ENCODE results near the gene CHST9. TPM values are rescaled to one million over a fixed set of nuclear protein-coding genes. Genes with fewer than 3 reads are reported as not detected.
"Not testable (repeated sequence)": the region's sequence is repeated elsewhere in the genome, so short reads cannot be mapped to it uniquely, and the experiment has no call there.

Gene CHST9
- polyA plus RNA-seq, 1 donor from 2014 or later, result 0.32 TPM

DNA sequence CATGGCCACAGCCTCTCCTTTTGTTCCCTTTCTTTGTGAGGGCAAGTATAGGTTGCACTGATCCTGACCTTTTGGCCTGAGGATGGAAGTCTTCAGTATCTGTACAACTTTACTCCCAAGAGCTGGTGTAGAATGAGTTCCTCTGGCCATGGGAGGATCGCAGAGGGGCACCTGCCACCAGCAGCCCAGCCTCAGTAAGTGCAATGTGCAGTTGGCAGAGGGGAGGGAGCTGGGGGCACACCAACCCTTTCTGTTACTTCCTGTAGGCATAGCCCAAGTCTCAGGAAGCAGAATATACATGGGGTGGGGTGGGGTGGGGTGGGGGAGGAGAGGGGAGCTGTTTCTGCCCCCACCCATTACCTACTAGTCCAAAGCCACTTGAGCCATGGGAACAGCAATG, 254.5 kb downstream of the CHST9 start:
- Histone ChIP-seq H3K36me3 (ENCODE audit: insufficient read depth, low read length) (no peaks in the 10 kb centered on the region), H3K9me3 (ENCODE audit: low read length) (no peaks in the 10 kb centered on the region), H3K4me2 (ENCODE audit: low read length) (no peak overlapping the region), H3K27ac (ENCODE audit: low read length) (no peak overlapping the region), H3K79me2 (replicated peaks; ENCODE audit: insufficient read depth, low read length) (no peaks in the 10 kb centered on the region), H3K9me2 (ENCODE audit: insufficient read depth, low read length) (no peaks in the 10 kb centered on the region), H3K27me3 (ENCODE audit: insufficient read depth, low read depth, low read length) (no peaks in the 10 kb centered on the region), H3K9ac (ENCODE audit: low read length) (no peak overlapping the region), H3F3A (ENCODE audit: insufficient read depth, low read length, poor library complexity, severe bottlenecking) (no peaks in the 10 kb centered on the region), H3K4me3 (ENCODE audit: low read length) (no peak overlapping the region), H2AFZ (ENCODE audit: low read depth, low read length) (no peak overlapping the region), H4K20me1 (ENCODE audit: insufficient read depth) (no peaks in the 10 kb centered on the region)
- TF ChIP-seq EP300 (conservative IDR thresholded peaks at IDR 0.05; ENCODE audit: poor library complexity, severe bottlenecking) (no peak), POLR2AphosphoS5 (IDR thresholded peaks at IDR 0.05) (no peak), RAD21 (conservative IDR thresholded peaks at IDR 0.05) (no peak), MXI1 (conservative IDR thresholded peaks at IDR 0.05; ENCODE audit: poor library complexity, severe bottlenecking) (no peak), EZH2 (IDR thresholded peaks at IDR 0.05; ENCODE audit: borderline replicate concordance, insufficient read depth, low read length, poor library complexity, severe bottlenecking) (no peak), TAF1 (IDR thresholded peaks at IDR 0.05; ENCODE audit: low read depth) (no peak), SMC3 (conservative IDR thresholded peaks at IDR 0.05; ENCODE audit: poor library complexity) (no peak)
- TF ChIP-seq, protein P1, sequence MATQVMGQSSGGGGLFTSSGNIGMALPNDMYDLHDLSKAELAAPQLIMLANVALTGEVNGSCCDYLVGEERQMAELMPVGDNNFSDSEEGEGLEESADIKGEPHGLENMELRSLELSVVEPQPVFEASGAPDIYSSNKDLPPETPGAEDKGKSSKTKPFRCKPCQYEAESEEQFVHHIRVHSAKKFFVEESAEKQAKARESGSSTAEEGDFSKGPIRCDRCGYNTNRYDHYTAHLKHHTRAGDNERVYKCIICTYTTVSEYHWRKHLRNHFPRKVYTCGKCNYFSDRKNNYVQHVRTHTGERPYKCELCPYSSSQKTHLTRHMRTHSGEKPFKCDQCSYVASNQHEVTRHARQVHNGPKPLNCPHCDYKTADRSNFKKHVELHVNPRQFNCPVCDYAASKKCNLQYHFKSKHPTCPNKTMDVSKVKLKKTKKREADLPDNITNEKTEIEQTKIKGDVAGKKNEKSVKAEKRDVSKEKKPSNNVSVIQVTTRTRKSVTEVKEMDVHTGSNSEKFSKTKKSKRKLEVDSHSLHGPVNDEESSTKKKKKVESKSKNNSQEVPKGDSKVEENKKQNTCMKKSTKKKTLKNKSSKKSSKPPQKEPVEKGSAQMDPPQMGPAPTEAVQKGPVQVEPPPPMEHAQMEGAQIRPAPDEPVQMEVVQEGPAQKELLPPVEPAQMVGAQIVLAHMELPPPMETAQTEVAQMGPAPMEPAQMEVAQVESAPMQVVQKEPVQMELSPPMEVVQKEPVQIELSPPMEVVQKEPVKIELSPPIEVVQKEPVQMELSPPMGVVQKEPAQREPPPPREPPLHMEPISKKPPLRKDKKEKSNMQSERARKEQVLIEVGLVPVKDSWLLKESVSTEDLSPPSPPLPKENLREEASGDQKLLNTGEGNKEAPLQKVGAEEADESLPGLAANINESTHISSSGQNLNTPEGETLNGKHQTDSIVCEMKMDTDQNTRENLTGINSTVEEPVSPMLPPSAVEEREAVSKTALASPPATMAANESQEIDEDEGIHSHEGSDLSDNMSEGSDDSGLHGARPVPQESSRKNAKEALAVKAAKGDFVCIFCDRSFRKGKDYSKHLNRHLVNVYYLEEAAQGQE (IDR thresholded peaks at IDR 0.05; ENCODE audit: borderline replicate concordance), result no peak
- TF ChIP-seq, protein P2, sequence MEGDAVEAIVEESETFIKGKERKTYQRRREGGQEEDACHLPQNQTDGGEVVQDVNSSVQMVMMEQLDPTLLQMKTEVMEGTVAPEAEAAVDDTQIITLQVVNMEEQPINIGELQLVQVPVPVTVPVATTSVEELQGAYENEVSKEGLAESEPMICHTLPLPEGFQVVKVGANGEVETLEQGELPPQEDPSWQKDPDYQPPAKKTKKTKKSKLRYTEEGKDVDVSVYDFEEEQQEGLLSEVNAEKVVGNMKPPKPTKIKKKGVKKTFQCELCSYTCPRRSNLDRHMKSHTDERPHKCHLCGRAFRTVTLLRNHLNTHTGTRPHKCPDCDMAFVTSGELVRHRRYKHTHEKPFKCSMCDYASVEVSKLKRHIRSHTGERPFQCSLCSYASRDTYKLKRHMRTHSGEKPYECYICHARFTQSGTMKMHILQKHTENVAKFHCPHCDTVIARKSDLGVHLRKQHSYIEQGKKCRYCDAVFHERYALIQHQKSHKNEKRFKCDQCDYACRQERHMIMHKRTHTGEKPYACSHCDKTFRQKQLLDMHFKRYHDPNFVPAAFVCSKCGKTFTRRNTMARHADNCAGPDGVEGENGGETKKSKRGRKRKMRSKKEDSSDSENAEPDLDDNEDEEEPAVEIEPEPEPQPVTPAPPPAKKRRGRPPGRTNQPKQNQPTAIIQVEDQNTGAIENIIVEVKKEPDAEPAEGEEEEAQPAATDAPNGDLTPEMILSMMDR (IDR thresholded peaks at IDR 0.05; ENCODE audit: poor library complexity, severe bottlenecking), result no peak

DNA sequence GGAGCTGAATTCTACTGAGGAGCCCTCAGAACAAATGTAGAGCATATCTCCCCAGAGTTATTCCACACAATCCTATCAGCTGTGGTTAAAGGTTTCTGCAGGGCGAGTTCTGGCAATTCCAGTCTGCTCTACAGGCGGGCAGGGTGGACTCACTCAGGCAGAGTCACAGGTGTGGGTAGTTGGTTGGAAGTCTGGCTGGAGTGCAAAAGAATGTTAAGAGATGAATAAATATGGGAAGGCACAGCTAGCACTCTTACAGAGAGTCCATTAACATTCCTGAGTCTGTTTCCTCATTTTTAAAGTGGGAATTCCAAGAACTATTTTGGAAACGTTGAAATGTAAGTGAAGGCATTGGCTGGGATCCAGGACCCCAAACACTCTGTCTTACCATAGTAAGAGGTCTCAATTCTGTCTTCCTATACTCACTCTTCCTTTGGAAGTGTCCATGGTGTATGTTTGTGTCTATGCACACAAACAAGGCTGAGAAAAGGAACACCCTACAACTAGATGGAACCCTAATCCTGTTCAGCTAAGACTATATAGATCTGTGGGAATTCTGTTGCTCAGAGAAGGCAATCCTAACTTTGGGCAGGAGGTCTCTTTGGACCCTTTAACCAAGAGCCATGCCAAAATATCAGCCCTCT, 256.3 kb downstream of the CHST9 start:
- Histone ChIP-seq H3K79me2 (replicated peaks; ENCODE audit: insufficient read depth, low read length) (no peaks in the 10 kb centered on the region), H3K4me3 (ENCODE audit: low read length) (no peak overlapping the region), H3K4me2 (ENCODE audit: low read length) (no peak overlapping the region), H4K20me1 (ENCODE audit: insufficient read depth) (no peaks in the 10 kb centered on the region), H3K9me2 (ENCODE audit: insufficient read depth, low read length) (no peaks in the 10 kb centered on the region), H3K36me3 (ENCODE audit: insufficient read depth, low read length) (no peaks in the 10 kb centered on the region), H3F3A (ENCODE audit: insufficient read depth, low read length, poor library complexity, severe bottlenecking) (no peaks in the 10 kb centered on the region), H3K9ac (ENCODE audit: low read length) (no peak overlapping the region), H3K27ac (ENCODE audit: low read length) (no peak overlapping the region), H3K9me3 (ENCODE audit: low read length) (no peaks in the 10 kb centered on the region), H3K27me3 (ENCODE audit: insufficient read depth, low read depth, low read length) (no peaks in the 10 kb centered on the region), H2AFZ (ENCODE audit: low read depth, low read length) (no peak overlapping the region)
- TF ChIP-seq EZH2 (IDR thresholded peaks at IDR 0.05; ENCODE audit: borderline replicate concordance, insufficient read depth, low read length, poor library complexity, severe bottlenecking) (no peak), SMC3 (conservative IDR thresholded peaks at IDR 0.05; ENCODE audit: poor library complexity) (no peak), RAD21 (conservative IDR thresholded peaks at IDR 0.05) (no peak), TAF1 (IDR thresholded peaks at IDR 0.05; ENCODE audit: low read depth) (no peak), POLR2AphosphoS5 (IDR thresholded peaks at IDR 0.05) (no peak), EP300 (conservative IDR thresholded peaks at IDR 0.05; ENCODE audit: poor library complexity, severe bottlenecking) (no peak)
- TF ChIP-seq, protein P2 (IDR thresholded peaks at IDR 0.05; ENCODE audit: poor library complexity, severe bottlenecking), result no peak
- TF ChIP-seq, protein P1 (IDR thresholded peaks at IDR 0.05; ENCODE audit: borderline replicate concordance), result no peak

DNA sequence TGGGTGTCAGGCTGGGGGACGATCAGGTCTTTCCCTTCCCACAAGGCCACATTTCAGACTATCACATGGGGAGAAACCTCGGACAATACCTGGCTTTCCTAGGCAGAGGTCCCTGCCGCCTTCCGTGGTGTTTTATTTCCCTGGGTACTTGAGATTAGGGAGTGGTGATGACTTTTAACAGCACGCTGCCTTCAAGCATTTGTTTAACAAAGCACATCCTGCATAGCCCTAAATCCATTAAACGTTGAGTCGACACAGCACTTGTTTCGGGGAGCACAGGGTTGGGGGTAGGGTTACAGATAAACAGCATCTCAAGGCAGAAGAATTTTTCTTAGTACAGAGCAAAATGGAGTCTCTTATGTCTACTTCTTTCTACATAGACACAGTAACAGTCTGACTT, 257.3 kb downstream of the CHST9 start:
- not testable (repeated sequence) for H3K9ac ChIP-seq (ENCODE audit: low read length); H3K4me3 ChIP-seq (ENCODE audit: low read length); H3K79me2 ChIP-seq (replicated peaks; ENCODE audit: insufficient read depth, low read length); H3K27me3 ChIP-seq (ENCODE audit: insufficient read depth, low read depth, low read length); H3K27ac ChIP-seq (ENCODE audit: low read length); H3F3A ChIP-seq (ENCODE audit: insufficient read depth, low read length, poor library complexity, severe bottlenecking); H2AFZ ChIP-seq (ENCODE audit: low read depth, low read length); H3K9me2 ChIP-seq (ENCODE audit: insufficient read depth, low read length); H4K20me1 ChIP-seq (ENCODE audit: insufficient read depth); H3K36me3 ChIP-seq (ENCODE audit: insufficient read depth, low read length); H3K4me2 ChIP-seq (ENCODE audit: low read length); H3K9me3 ChIP-seq (ENCODE audit: low read length)

Data from neural cell (in vitro differentiated cells).